Colonic mucosa (tissue), 4 donors: ENCODE data around the gene P4HA3. TPM values are rescaled to one million over a fixed set of nuclear protein-coding genes. Genes with fewer than 3 reads are reported as not detected.

Experiments
- DNase-seq: peaks from one replicate; pipeline ENCODE4 v3.0.0-alpha.2; 2020
- H3K27ac ChIP-seq: fragments of 200-600 bp; one replicate; pipeline ENCODE4 v1.8.0; 2021
- H3K27me3 ChIP-seq: fragments of 200-600 bp; one replicate; pipeline ENCODE4 v1.8.0; 2021
- H3K36me3 ChIP-seq: fragments of 200-600 bp; one replicate; pipeline ENCODE4 v1.8.0; 2021
- H3K4me1 ChIP-seq: fragments of 200-600 bp; one replicate; pipeline ENCODE4 v1.8.0; 2021; ENCODE audit warnings: mild to moderate bottlenecking
- H3K4me3 ChIP-seq: fragments of 200-600 bp; one replicate; pipeline ENCODE4 v1.8.0; 2021
- H3K9ac ChIP-seq, 2 donors: one replicate each; pipeline ENCODE4 v1.7.0; 2013; ENCODE audit warnings: control low read depth in 2 of 2, low read depth in 2 of 2, low read length in 2 of 2
- H3K9me3 ChIP-seq: fragments of 200-600 bp; one replicate; pipeline ENCODE4 v1.8.0; 2021
- CTCF ChIP-seq: fragments of 200-600 bp; IDR thresholded peaks from one replicate; pipeline ENCODE4 v1.8.0; 2022; ENCODE audit warnings: antibody characterized with exemption, mild to moderate bottlenecking
- intact Hi-C: fragments of 100-400 bp; cut with DNase I; formaldehyde crosslinking; loops from one replicate; pipeline ENCODE4 v1.14.1; 2022
- total RNA-seq, 2 donors: library from RNA; stranded (reverse); fragmentation: NEBNext Ultra II Directional in 1 of 2; extraction: Animal tissue kit (Norgen Biotek cat#: 25700) in 1 of 2; gene quantifications; one replicate each; pipeline ENCODE4 v1.2.1, GENCODE V29; 2021
- donor health status: healthy.
- donor health status: DM: no; HTN: no; CAD: no.
- donor health status: DM: no; HTN: no; CAD: no.

Gene P4HA3
- total RNA-seq, 2 donors from 2014 or later: 0.12 to 0.85 TPM

- no peaks in the 10 kb centered on the region for H3K27me3 ChIP-seq
- H3K4me3 ChIP-seq: no peak overlapping the region
- H3K9ac ChIP-seq: no peak overlapping the region
- TF ChIP-seq CTCF: no peak
- intact Hi-C loops: no loop called here
- no peaks in the 10 kb centered on the region for H3K36me3 ChIP-seq
- H3K9me3 ChIP-seq: no peaks in the 10 kb centered on the region
- DNase-seq: no peak
- no peaks in the 10 kb centered on the region for H3K4me1 ChIP-seq
- no peak overlapping the region for H3K27ac ChIP-seq
These were observed 46.2 kb downstream of the P4HA3 start for GRCh38 chr11:74265256-74265655.

GRCh38 chr11:74262725-74263124 is 48.7 kb downstream of the P4HA3 start:
- no peak for DNase-seq
- H3K4me1 ChIP-seq: no peaks in the 10 kb centered on the region
- no peaks in the 10 kb centered on the region for H3K36me3 ChIP-seq
- no peak for TF ChIP-seq CTCF
- no peak overlapping the region for H3K27ac ChIP-seq
- H3K9me3 ChIP-seq: no peaks in the 10 kb centered on the region
- no peak overlapping the region for H3K9ac ChIP-seq
- intact Hi-C loops: no loop called here
- no peaks in the 10 kb centered on the region for H3K27me3 ChIP-seq
- H3K4me3 ChIP-seq: no peak overlapping the region

GRCh38 chr11:74257959-74258553 is 53.4 kb downstream of the P4HA3 start:
- Histone ChIP-seq H3K36me3 (no peaks in the 10 kb centered on the region), H3K4me3 (no peak overlapping the region), H3K9ac (no peak overlapping the region), H3K27ac (no peak overlapping the region), H3K27me3 (no peaks in the 10 kb centered on the region), H3K4me1 (no peaks in the 10 kb centered on the region), H3K9me3 (no peaks in the 10 kb centered on the region)
- no peak for TF ChIP-seq CTCF
- intact Hi-C loops: loop anchor here (10.0 kb wide), 2 partner anchors 57 to 317 kb away; partner anchors contain the start of gene P4HA3
- DNase-seq: peak; percentile 38

- no peaks in the 10 kb centered on the region for H3K4me1 ChIP-seq
- intact Hi-C loops: loop anchor here (10.0 kb wide), 2 partner anchors 58 to 318 kb away; partner anchors contain the start of gene P4HA3
- no peaks in the 10 kb centered on the region for H3K27me3 ChIP-seq
- no peaks in the 10 kb centered on the region for H3K36me3 ChIP-seq
- DNase-seq: no peak
- H3K9me3 ChIP-seq: no peaks in the 10 kb centered on the region
- no peak for TF ChIP-seq CTCF
- no peak overlapping the region for H3K9ac ChIP-seq
- H3K4me3 ChIP-seq: no peak overlapping the region
- no peak overlapping the region for H3K27ac ChIP-seq
These were observed 54.9 kb downstream of the P4HA3 start for GRCh38 chr11:74256378-74257133.

GRCh38 chr11:74255741-74256375 is 55.6 kb downstream of the P4HA3 start:
- no peak overlapping the region for H3K4me3 ChIP-seq
- no peaks in the 10 kb centered on the region for H3K36me3 ChIP-seq
- DNase-seq: peak; percentile 60
- H3K9me3 ChIP-seq: no peaks in the 10 kb centered on the region
- H3K27ac ChIP-seq: no peak overlapping the region
- H3K27me3 ChIP-seq: no peaks in the 10 kb centered on the region
- no peak overlapping the region for H3K9ac ChIP-seq
- no peaks in the 10 kb centered on the region for H3K4me1 ChIP-seq
- TF ChIP-seq CTCF: peak; percentile 87
- intact Hi-C loops: loop anchor here (2.0 to 10.0 kb wide), 3 partner anchors 59 to 319 kb away; partner anchors contain the start of gene P4HA3
